GM20431 (cell line): ENCODE measurements around the gene AP1G2.

Source experiments
- in situ Hi-C: fragments of 300-500 bp; cut with MseI, MboI; formaldehyde crosslinking; loops from one replicate; pipeline ENCODE4 v1.15.0; 2020; ENCODE audit warnings: low sequenced_read_pairs; ENCODE audit not compliant: unreplicated experiment

AP1G2 gene

DNA sequence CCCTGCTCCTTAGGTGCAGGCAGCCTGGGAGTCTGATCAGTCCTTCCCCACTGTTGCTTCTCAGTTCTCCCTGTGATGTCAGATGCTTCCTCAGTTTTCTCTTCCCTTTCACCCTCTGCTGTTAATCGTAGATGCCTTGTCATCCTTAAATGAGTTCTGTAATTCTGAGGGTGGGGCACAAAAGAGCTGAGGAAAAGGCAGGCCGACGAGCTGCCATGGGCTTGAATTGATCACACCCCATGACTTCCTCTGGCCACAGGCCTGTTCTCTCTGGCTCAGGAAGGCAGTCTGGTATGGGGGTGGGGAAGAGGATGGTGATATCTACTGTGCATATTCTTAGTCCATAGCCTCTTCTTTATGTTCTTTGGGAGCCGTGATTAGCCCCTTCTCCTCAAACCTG is 5.2 kb upstream of the AP1G2 start:
- in situ Hi-C loops = no loop called here

DNA sequence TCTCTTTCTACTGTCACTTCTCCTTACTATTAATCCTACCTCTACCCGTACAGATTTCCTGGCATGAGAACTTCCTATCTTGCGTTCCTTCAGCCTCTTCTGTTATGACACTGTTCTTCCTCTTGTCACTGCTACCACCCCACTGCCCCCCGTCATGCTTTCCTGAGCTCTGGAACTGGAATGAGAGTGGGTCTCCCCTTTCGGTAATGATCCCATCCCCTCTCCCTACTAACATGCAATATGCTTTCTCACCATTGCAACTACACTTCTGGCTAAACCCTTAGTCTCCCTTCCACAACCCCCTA is 4.9 kb upstream of the AP1G2 start:
- in situ Hi-C loops = no loop called here

GRCh38 chr14:23571701-23572523 is 4.3 kb upstream of the AP1G2 start:
- in situ Hi-C loops = no loop called here

GRCh38 chr14:23570806-23571483 is 3.4 kb upstream of the AP1G2 start:
- in situ Hi-C loops = no loop called here

DNA sequence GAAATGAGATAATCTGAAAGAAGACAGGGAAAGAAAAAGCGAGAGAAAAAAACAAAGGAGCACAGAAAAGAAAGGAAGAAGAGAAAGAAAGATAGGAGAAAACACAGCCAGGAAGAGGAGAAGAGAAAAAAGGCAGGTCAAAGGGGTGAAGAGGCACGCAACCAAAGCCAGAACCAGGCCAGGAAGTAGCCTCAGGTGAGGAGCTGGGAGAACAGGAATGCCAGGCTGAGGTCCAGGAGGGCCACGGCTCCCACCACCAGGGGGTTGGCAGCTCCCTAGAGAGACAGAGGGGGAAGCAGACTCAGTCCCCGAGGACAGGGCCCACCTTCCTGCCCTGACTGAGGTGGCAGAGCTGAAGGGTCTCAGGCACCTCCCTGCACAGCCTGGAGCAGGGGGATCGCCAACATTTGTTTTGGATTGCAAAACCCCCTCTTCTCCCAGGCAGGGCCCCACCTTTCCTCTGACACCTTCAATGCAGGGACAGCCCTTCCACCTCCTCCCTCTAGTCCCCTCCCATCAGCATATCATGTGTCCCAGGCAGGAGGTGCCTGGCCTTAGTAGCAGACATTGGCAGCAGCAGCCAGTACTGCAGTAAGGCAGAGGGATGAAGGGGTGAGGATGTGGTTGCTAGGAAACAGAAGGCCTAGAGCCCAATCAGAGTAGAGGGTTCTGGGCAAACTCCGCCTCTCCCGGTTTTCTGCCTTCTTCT is 2.0 kb upstream of the AP1G2 start:
- in situ Hi-C loops = loop anchor here (10.0 kb wide), 1 partner anchor 95 kb away; no protein-coding TSS in a partner anchor

GRCh38 chr14:23568600-23569331 is 1.2 kb upstream of the AP1G2 start:
- in situ Hi-C loops = loop anchor here (10.0 kb wide), 1 partner anchor 94 kb away; no protein-coding TSS in a partner anchor

GRCh38 chr14:23568021-23568599 is 519 bp upstream of the AP1G2 start:
- in situ Hi-C loops = loop anchor here (10.0 kb wide), 1 partner anchor 93 kb away; no protein-coding TSS in a partner anchor

- in situ Hi-C loops = loop anchor here (10.0 kb wide), 1 partner anchor 92 kb away; no protein-coding TSS in a partner anchor
These were observed 809 bp downstream of the AP1G2 start for GRCh38 chr14:23566778-23567185.

- in situ Hi-C loops = loop anchor here (10.0 kb wide), 1 partner anchor 91 kb away; no protein-coding TSS in a partner anchor
These were observed 1.3 kb downstream of the AP1G2 start for GRCh38 chr14:23566112-23566777.

GRCh38 chr14:23565626-23566025 is 2.0 kb downstream of the AP1G2 start:
- in situ Hi-C loops = loop anchor here (10.0 kb wide), 1 partner anchor 91 kb away; no protein-coding TSS in a partner anchor

GRCh38 chr14:23564876-23565275 is 2.7 kb downstream of the AP1G2 start:
- in situ Hi-C loops = loop anchor here (10.0 kb wide), 1 partner anchor 90 kb away; no protein-coding TSS in a partner anchor

- in situ Hi-C loops = loop anchor here (10.0 kb wide), 1 partner anchor 89 kb away; no protein-coding TSS in a partner anchor
These were observed 3.3 kb downstream of the AP1G2 start for GRCh38 chr14:23564181-23564812.

GRCh38 chr14:23563473-23564180 is 4.0 kb downstream of the AP1G2 start:
- in situ Hi-C loops = loop anchor here (10.0 kb wide), 1 partner anchor 89 kb away; no protein-coding TSS in a partner anchor

DNA sequence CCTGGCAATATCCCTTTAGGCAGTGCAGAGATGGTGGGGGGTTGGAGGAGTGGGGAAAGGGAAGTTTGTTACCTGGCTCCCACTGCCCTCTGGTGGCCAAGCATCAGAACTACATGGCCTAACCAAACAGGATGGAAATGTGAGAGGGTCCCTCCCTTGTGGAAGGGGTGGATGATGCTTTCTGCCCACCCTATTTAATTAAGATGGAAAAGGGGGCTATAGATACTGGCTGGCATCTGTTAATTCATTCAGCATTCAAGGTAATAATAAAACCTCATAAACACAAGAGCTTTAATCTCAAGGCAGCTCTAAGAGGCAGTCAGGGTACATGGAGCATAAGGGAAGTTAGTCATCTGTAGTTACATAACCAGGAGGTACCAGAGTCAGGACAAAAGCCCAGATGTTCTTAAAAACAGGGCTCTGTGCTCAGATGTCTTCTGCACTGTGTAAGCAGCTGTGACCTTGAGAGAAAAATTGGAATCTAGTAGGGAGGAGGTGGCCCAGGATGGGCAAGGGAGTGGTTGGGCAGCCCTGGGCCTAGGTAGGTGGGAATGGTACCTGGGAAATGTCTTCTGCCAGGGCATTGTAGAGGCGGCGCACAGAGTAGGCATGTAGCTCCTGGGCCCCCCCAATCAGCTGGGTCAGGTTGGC is 4.6 kb downstream of the AP1G2 start:
- in situ Hi-C loops = loop anchor here (10.0 kb wide), 1 partner anchor 88 kb away; no protein-coding TSS in a partner anchor

DNA sequence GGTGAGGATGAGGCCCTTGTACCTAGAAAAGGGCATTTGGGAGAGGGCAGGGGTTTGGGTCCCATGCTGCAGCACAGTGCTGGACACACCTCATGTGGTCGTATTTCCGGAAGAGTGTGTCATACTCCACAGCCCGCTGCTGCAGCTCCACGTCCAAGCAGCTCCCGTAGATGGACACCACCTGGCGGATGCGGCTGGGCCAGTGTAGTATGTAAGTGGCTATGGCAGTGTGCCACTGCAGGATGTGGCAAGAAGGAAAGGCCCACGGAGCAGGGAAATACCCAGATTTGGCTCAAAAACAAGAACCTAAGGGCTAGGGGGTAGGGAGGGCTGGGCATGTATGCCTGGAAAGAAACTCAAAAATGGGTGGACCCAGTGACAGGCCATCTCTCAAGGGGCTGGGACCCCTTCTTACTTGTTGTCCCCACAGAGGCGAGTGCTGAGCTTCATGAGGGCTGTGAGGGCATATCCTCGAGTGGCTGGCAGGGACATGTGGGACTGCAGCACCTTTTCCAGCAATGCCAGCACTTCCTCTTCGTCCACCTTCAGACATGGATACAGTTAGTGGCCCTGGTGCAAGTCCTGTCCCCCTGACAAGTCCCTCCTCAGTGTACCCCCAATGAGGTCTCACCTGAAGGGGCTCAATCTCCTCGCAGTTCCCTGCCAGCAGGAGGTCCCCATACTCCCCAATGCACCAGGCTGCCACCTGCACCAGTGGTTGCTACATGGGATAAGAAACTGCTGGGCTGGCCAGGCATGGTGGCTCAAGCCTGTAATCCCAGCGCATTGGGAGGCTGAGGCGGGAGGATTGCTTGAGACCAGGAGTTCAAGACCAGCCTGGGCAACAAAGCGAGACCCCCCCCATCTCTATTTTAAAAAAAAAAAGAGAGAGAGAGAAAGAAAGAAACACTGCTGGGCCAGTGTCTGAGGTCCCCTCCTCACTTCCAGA is 5.4 kb downstream of the AP1G2 start:
- in situ Hi-C loops = loop anchor here (10.0 kb wide), 1 partner anchor 87 kb away; no protein-coding TSS in a partner anchor

DNA sequence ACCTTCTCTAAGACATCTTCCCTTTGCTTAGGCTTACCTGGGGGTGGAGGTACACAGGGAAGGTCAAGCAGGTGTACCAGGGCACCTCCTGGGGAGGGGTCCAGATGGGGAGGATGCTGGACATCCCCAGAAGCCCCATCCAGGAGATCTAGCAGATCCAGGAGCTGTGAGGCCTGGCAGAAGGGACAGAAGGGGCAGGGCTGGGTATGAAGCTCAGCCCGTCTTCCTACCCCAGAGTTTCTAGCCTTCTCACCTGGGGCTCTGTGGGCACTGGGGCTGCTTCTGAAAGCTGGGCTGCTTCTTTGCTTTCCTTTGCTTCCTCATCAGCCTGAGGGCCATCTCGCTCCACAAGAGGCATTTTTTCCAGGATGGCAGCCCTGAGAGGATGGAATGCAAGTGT is 6.3 kb downstream of the AP1G2 start:
- in situ Hi-C loops = loop anchor here (10.0 kb wide), 1 partner anchor 86 kb away; no protein-coding TSS in a partner anchor
